HepG2 (cell line): ENCODE data around the gene ZNF444. TPM values are rescaled to one million over a fixed set of nuclear protein-coding genes. Genes with fewer than 3 reads are reported as not detected.

Source experiments
- AFF4 ChIP-seq: sonication (generic); formaldehyde crosslinking; IDR thresholded peaks from 2 replicates; pipeline ENCODE4 v1.4.0; 2020; ENCODE audit warnings: missing genetic modification reagents
- GLI4 ChIP-seq: sonication (generic); formaldehyde crosslinking; IDR thresholded peaks from 2 replicates; pipeline ENCODE4 v1.5.1; 2020; ENCODE audit warnings: missing genetic modification reagents, mild to moderate bottlenecking, moderate library complexity, borderline replicate concordance
- HNF1B ChIP-seq: sonication (generic); formaldehyde crosslinking; IDR thresholded peaks from 2 replicates; pipeline ENCODE4 v1.5.1; 2020; ENCODE audit warnings: mild to moderate bottlenecking, moderate library complexity, missing genetic modification reagents
- ISL2 ChIP-seq: sonication (generic); formaldehyde crosslinking; IDR thresholded peaks from 2 replicates; pipeline ENCODE4 v1.5.0; 2020; ENCODE audit warnings: missing genetic modification reagents
- KLF11 ChIP-seq: IDR thresholded peaks from 2 replicates; pipeline ENCODE4 v1.6.1; 2016; ENCODE audit warnings: missing compliant biosample characterization
- NFE2 ChIP-seq: sonication (generic); formaldehyde crosslinking; IDR thresholded peaks from 2 replicates; pipeline ENCODE4 v1.4.0; 2020; ENCODE audit warnings: missing genetic modification reagents
- SAFB2 ChIP-seq: sonication (generic); formaldehyde crosslinking; IDR thresholded peaks from 2 replicates; pipeline ENCODE4 v1.5.1; 2020; ENCODE audit warnings: missing genetic modification reagents, low read depth, mild to moderate bottlenecking, borderline replicate concordance
- SNAPC4 ChIP-seq: sonication (generic); formaldehyde crosslinking; IDR thresholded peaks from 2 replicates; pipeline ENCODE4 v1.4.0; 2020; ENCODE audit warnings: mild to moderate bottlenecking, missing genetic modification reagents
- TFAP4 ChIP-seq: sonication (generic); IDR thresholded peaks from 2 replicates; pipeline ENCODE4 v1.6.1; 2016; ENCODE audit warnings: low read depth, borderline replicate concordance
- ZFP90 ChIP-seq: sonication (generic); formaldehyde crosslinking; IDR thresholded peaks from 2 replicates; pipeline ENCODE4 v1.8.0; 2022; ENCODE audit warnings: missing genetic modification reagents, mild to moderate bottlenecking, inconsistent platforms, borderline replicate concordance
- ZNF230 ChIP-seq: sonication (generic); formaldehyde crosslinking; IDR thresholded peaks from 2 replicates; pipeline ENCODE4 v1.4.0; 2020; ENCODE audit warnings: mild to moderate bottlenecking, missing genetic modification reagents
- ZNF432 ChIP-seq: sonication (generic); formaldehyde crosslinking; IDR thresholded peaks from 2 replicates; pipeline ENCODE4 v1.5.0; 2020; ENCODE audit warnings: missing genetic modification reagents, mild to moderate bottlenecking, borderline replicate concordance
- ZNF503 ChIP-seq: sonication (generic); formaldehyde crosslinking; IDR thresholded peaks from 2 replicates; pipeline ENCODE4 v1.4.0; 2020; ENCODE audit warnings: missing genetic modification reagents
- ZSCAN25 ChIP-seq: sonication (generic); formaldehyde crosslinking; IDR thresholded peaks from 2 replicates; pipeline ENCODE4 v1.8.0; 2022; ENCODE audit warnings: mild to moderate bottlenecking, missing genetic modification reagents
- polyA plus RNA-seq, 8 experiments: library from polyadenylated mRNA; depleted of rRNA in 3 of 8; stranded (reverse) in 7 of 8; unstranded in 1 of 8; fragments of >200 nt; fragmentation: Illumina TruSeq in 4 of 8; extraction: Trizol in 4 of 8; gene quantifications; 2 replicates each; pipeline versions ENCODE4 v1.2.1 to v1.2.3, GENCODE V29; 2011 to 2016; ENCODE audit warnings: low read depth in 4 of 8, missing spikeins in 1 of 8, mixed read lengths in 1 of 8; ENCODE audit not compliant: insufficient read depth in 1 of 8
- total RNA-seq, 5 experiments: library from RNA; depleted of rRNA; stranded (reverse); fragments of >200 nt; fragmentation: Illumina TruSeq; extraction: Trizol; gene quantifications; 2 replicates each; pipeline ENCODE4 v1.2.3, GENCODE V29; 2016; ENCODE audit warnings: low read depth in 1 of 5

ZNF444 gene
- total and polyA plus RNA-seq, 2 of the 13 experiments (the other 11 are each of a cell fraction or from before 2014, with no cell fraction given), result 27.4 to 30.3 TPM

GRCh38 chr19:56110515-56111448, 30.3 kb upstream of the ZNF444 start (continued):
- peak; percentile 96 for TF ChIP-seq TFAP4
- no peak for TF ChIP-seq ZNF432 (CRISPR knock-in tag)
- TF ChIP-seq HNF1B (CRISPR knock-in tag), result no peak
- no peak for TF ChIP-seq AFF4 (CRISPR knock-in tag)
- no peak for TF ChIP-seq NFE2
- TF ChIP-seq ZSCAN25 (CRISPR knock-in tag), result peak; percentile 100
- 0 out of 2 replicates have a peak, but pooled peaks have one; percentile 22 for TF ChIP-seq KLF11 (CRISPR knock-in tag)
- TF ChIP-seq GLI4 (CRISPR knock-in tag), result no peak
- TF ChIP-seq ZNF230 (CRISPR knock-in tag), result peak; percentile 66; the same call in 1 of the 2 replicates
- no peak for TF ChIP-seq SNAPC4 (CRISPR knock-in tag)
- no peak for TF ChIP-seq ZFP90 (CRISPR knock-in tag)
- peak; percentile 47; the same call in 1 of the 2 replicates for TF ChIP-seq ISL2
- TF ChIP-seq SAFB2 (CRISPR knock-in tag), result no peak
- no peak for TF ChIP-seq ZNF503 (CRISPR knock-in tag)
